ENCODE measurements around the gene ZNF329.

ZNF329 gene

GRCh38 chr19:58097349-58097748 is 53.2 kb downstream of the ZNF329 start:
- peak overlapping the region; percentile 96 to 98 for H3K4me3 ChIP-seq (replicated peaks in 1 of 2; ENCODE audit: low read depth in 2 of 2, low read length in 2 of 2)
- DNase-seq (ENCODE audit: low read depth in 2 of 2), result no peak
- no peak for TF ChIP-seq CTCF (IDR thresholded peaks at IDR 0.05; ENCODE audit: low read depth, low read length)

- H3K4me3 ChIP-seq (replicated peaks in 1 of 2; ENCODE audit: low read depth in 2 of 2, low read length in 2 of 2), result no peak overlapping the region
- no peak for TF ChIP-seq CTCF (IDR thresholded peaks at IDR 0.05; ENCODE audit: low read depth, low read length)
- DNase-seq (ENCODE audit: low read depth in 2 of 2), result no peak
These were observed 53.7 kb downstream of the ZNF329 start for GRCh38 chr19:58096884-58097283.

- H3K4me3 ChIP-seq (replicated peaks in 1 of 2; ENCODE audit: low read depth in 2 of 2, low read length in 2 of 2), result no peak overlapping the region
- no peak for TF ChIP-seq CTCF (IDR thresholded peaks at IDR 0.05; ENCODE audit: low read depth, low read length)
- no peak for DNase-seq (ENCODE audit: low read depth in 2 of 2)
These were observed 55.3 kb downstream of the ZNF329 start for GRCh38 chr19:58095328-58095727.

- TF ChIP-seq CTCF (IDR thresholded peaks at IDR 0.05; ENCODE audit: low read depth, low read length), result no peak
- no peak for DNase-seq (ENCODE audit: low read depth in 2 of 2)
- no peak overlapping the region for H3K4me3 ChIP-seq (replicated peaks in 1 of 2; ENCODE audit: low read depth in 2 of 2, low read length in 2 of 2)
These were observed 57.5 kb downstream of the ZNF329 start for GRCh38 chr19:58093071-58093470.

GRCh38 chr19:58091251-58091995 is 59.2 kb downstream of the ZNF329 start:
- no peak for DNase-seq (ENCODE audit: low read depth in 2 of 2)
- no peak for TF ChIP-seq CTCF (IDR thresholded peaks at IDR 0.05; ENCODE audit: low read depth, low read length)

GRCh38 chr19:58089846-58090245 is 60.7 kb downstream of the ZNF329 start:
- no peak for TF ChIP-seq CTCF (IDR thresholded peaks at IDR 0.05; ENCODE audit: low read depth, low read length)
- no peak for DNase-seq (ENCODE audit: low read depth in 2 of 2)
- H3K4me3 ChIP-seq (replicated peaks in 1 of 2; ENCODE audit: low read depth in 2 of 2, low read length in 2 of 2), result no peak overlapping the region

More at GRCh38 chr19:58091251-58091995, 59.2 kb downstream of the ZNF329 start:
- no peak overlapping the region for H3K4me3 ChIP-seq (replicated peaks in 1 of 2; ENCODE audit: low read depth in 2 of 2, low read length in 2 of 2)

Measured in cardiac fibroblast (primary cell).